NT2/D1 (cell line): ENCODE results near the gene EPB41L2.

ENCODE experiments used
- DNase-seq: peaks from one replicate; pipeline ENCODE4 v3.0.0-alpha.2; 2011; ENCODE audit warnings: low read depth, low spot score
- H3K27me3 ChIP-seq: 2 replicates; pipeline ENCODE4 v1.6.0; 2011; ENCODE audit warnings: mild to moderate bottlenecking; ENCODE audit not compliant: insufficient read length, insufficient read depth
- H3K36me3 ChIP-seq: 2 replicates; pipeline ENCODE4 v1.6.1; 2011; ENCODE audit warnings: mild to moderate bottlenecking, low read length, mixed read lengths; ENCODE audit not compliant: insufficient read depth, insufficient read length
- H3K4me1 ChIP-seq: 2 replicates; pipeline ENCODE4 v1.5.1; 2011; ENCODE audit not compliant: insufficient read depth, insufficient read length
- H3K4me3 ChIP-seq: 2 replicates; pipeline ENCODE4 v1.5.1; 2011; ENCODE audit warnings: low read depth; ENCODE audit not compliant: insufficient read length
- H3K9ac ChIP-seq: 2 replicates; pipeline ENCODE4 v1.6.0; 2011; ENCODE audit warnings: low read depth; ENCODE audit not compliant: insufficient read length
- H3K9me3 ChIP-seq: 2 replicates; pipeline ENCODE4 v1.5.1; 2011; ENCODE audit warnings: mild to moderate bottlenecking, low read length; ENCODE audit not compliant: insufficient read depth
- SUZ12 ChIP-seq: IDR thresholded peaks from 2 replicates; pipeline ENCODE4 v1.6.1; 2011; ENCODE audit not compliant: insufficient read length, insufficient read depth; ENCODE audit errors: extremely low read depth
- YY1 ChIP-seq: IDR thresholded peaks from 2 replicates; pipeline ENCODE4 v1.6.1; 2011; ENCODE audit not compliant: insufficient read length, insufficient read depth
- ZNF274 ChIP-seq: IDR thresholded peaks from 2 replicates; pipeline ENCODE4 v1.6.1; 2011; ENCODE audit warnings: mild to moderate bottlenecking, low read depth, low read length

EPB41L2 gene

DNA sequence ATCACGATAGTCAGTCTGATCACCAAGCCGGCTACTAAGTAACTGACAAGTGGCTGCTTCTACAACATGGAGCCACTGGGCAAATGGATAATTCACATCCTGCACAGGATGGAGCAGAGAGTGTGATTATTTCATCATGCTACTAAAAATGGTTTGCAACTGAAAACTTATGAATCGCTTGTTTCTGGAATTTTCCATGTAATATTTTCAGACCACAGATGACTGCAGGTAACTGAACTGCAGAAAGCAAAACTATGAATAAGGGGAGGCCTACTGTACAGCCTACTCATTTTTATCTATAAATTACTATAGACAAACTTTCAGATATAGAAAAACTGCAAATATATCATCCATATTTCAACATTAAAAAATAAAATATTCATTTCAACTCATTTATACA is 91.5 kb downstream of the EPB41L2 start:
- Histone ChIP-seq H3K36me3 (no peaks in the 10 kb centered on the region), H3K9me3 (no peaks in the 10 kb centered on the region), H3K4me3 (no peak overlapping the region), H3K27me3 (no peaks in the 10 kb centered on the region), H3K9ac (no peak overlapping the region), H3K4me1 (no peaks in the 10 kb centered on the region)
- TF ChIP-seq YY1: no peak
- no peak for TF ChIP-seq ZNF274
- TF ChIP-seq SUZ12: no peak
- no peak for DNase-seq

DNA sequence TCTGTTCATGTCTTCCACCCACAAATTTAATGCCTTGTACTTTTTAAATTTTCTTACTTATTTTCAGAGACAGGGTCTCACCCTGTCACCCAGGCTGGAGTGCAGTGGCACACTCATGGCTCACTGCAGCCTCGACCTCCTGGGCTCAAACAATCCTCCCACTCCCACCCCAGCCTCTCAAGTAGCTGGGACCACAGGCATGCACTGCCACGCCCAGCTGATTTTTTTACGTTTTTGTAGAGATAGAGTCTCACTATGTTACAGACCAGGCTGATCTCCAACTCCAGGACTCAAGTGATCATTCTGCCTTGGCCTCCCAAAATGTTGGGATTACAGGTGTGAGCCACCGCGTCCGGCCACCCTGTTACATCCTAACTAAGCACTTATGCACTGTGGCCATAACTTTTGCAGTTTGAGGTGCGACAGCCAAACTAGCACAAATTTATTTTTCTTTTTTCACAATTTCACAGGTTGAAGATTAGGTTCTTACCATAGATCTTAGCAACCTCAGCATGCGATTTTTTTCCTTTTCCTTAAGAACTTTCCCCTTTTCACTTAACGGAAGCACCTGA is 92.1 kb downstream of the EPB41L2 start:
- no peak for TF ChIP-seq ZNF274
- TF ChIP-seq SUZ12: no peak
- TF ChIP-seq YY1: no peak
- no peak overlapping the region for H3K4me3 ChIP-seq
- no peak for DNase-seq
- H3K36me3 ChIP-seq: no peaks in the 10 kb centered on the region
- H3K4me1 ChIP-seq: no peaks in the 10 kb centered on the region
- no peak overlapping the region for H3K9ac ChIP-seq
- H3K9me3 ChIP-seq: no peaks in the 10 kb centered on the region
- no peaks in the 10 kb centered on the region for H3K27me3 ChIP-seq

DNA sequence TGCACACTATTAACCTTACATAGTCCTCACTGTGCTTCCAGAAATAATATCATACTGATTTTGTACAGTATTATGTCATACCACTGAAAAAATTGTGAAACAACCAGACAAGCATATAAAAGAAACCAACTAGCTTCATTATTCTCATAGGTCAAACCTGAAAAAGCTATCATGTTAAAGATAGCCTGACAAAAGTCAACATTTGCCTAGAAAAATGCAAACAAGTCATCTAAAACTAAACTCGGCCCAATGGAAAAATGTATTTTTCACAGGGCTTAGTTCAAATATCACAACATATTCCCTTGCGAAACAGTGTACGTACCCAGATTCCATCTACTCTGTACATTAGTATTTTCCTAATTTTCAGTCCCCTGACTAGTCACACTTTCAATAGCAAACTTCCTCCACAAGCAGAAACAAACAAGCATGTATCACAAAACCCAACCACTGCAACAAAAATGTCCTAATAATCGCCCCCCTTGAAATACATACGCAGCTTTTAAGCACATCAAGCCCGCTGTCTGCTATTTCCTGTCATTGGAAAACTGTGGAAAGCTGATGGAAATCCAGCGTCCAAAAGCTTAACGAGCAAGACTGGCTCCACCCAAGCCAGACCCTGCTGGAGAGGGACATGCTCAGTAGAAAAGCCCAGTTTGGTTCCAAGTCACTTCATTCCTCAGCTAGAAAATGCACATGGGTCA is 93.1 kb downstream of the EPB41L2 start:
- Histone ChIP-seq H3K27me3 (no peaks in the 10 kb centered on the region), H3K4me3 (no peak overlapping the region), H3K4me1 (no peaks in the 10 kb centered on the region), H3K9me3 (no peaks in the 10 kb centered on the region), H3K9ac (no peak overlapping the region), H3K36me3 (no peaks in the 10 kb centered on the region)
- TF ChIP-seq ZNF274 (no peak), SUZ12 (no peak), YY1 (no peak)
- no peak for DNase-seq

DNA sequence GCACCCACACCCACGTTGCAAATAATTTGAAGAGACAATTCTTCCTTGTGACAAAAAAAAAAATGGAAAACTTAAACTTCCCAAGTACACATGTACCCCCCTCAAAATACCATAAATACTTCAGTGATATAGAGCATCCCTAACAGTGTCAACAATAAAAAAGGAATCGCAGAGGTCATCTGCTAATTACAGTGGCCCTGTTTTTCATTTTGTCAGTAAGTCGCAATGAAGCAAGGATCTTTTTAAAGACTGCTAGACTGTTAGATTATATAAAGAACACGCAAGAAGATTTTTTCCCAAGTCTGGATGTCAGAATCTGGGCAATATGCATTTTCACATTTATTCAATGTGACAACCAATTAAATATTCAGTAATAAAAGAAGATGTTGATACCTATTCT is 93.9 kb downstream of the EPB41L2 start:
- TF ChIP-seq SUZ12 (no peak), YY1 (no peak), ZNF274 (no peak)
- Histone ChIP-seq H3K9ac (no peak overlapping the region), H3K4me1 (no peaks in the 10 kb centered on the region), H3K36me3 (no peaks in the 10 kb centered on the region), H3K27me3 (no peaks in the 10 kb centered on the region), H3K4me3 (no peak overlapping the region), H3K9me3 (no peaks in the 10 kb centered on the region)
- no peak for DNase-seq

DNA sequence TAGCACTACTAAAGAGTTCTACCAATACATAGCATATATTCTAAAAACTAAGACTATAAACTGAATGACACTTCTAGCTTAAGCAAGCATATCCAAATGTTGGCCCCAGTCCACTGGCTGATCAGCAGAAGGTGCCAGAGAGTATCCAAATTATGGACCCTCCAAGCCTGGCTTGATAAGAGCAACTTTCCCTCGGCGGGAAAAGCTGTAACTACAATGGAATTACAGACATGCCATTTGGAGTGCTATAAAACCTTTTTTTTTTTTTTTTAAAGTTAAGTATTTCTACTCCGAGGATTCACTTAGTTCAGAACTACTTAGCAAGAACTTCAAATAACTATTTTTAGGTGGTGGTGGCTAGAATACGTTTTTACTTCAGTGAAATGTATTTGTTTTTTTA is 94.6 kb downstream of the EPB41L2 start:
- H3K4me1 ChIP-seq: no peaks in the 10 kb centered on the region
- H3K27me3 ChIP-seq: no peaks in the 10 kb centered on the region
- H3K9me3 ChIP-seq: no peaks in the 10 kb centered on the region
- H3K36me3 ChIP-seq: no peaks in the 10 kb centered on the region
- no peak overlapping the region for H3K4me3 ChIP-seq
- TF ChIP-seq ZNF274 (no peak), SUZ12 (no peak), YY1 (no peak)
- H3K9ac ChIP-seq: no peak overlapping the region
- no peak for DNase-seq

DNA sequence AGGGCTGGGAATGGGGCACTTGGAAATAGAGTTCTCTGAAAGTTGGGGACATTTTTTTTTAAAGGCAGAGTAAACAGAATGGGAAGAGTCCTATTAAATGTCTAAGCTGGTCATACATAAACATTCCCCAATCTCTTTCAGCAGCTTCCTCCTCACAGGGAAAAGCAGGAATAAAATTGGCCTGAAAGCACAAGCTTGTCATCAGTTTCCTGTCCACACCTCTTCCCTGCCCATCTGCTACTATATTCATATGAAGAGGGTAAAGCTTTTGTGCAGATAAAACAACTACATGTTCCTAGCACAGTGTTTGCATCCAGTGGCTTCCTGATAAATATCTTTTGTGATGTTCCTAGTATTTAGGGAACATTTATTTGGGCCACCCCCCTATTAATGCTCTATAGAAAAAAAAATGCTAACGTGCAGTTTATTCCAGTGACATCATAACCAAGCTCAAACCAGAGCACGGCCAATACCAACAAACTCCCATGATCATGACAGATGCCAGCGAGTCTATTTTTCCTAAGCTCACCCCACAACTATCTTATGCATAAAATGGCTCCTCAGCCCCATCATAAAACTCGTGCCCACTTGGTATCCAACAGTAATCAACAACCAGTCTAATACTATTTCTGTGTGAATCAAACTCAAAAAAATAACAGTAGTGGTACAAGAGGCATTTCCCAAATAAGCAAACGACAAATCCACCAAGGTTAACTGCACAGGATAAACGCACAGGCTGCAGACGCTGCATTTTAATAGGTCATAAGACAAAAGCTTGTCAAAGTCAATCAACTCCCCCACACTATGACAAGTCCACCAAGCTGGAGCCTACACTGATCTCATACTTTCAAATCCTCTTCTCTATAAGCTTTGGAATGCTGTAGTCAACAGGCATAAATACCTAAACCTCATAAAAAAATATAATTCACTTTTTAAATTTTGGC is 95.3 kb downstream of the EPB41L2 start:
- no peaks in the 10 kb centered on the region for H3K36me3 ChIP-seq
- no peaks in the 10 kb centered on the region for H3K9me3 ChIP-seq
- H3K4me1 ChIP-seq: no peaks in the 10 kb centered on the region
- DNase-seq: no peak
- no peak for TF ChIP-seq YY1
- no peak for TF ChIP-seq ZNF274
- no peak for TF ChIP-seq SUZ12
- H3K4me3 ChIP-seq: no peak overlapping the region
- H3K9ac ChIP-seq: no peak overlapping the region
- no peaks in the 10 kb centered on the region for H3K27me3 ChIP-seq
